WERI-Rb-1 (cell line): ENCODE measurements around the gene KLHDC10.

Source experiments
- DNase-seq: peaks from one replicate; pipeline ENCODE4 v3.0.0-alpha.2; 2020
- H3K27ac ChIP-seq: fragments of 250-450 bp; sonication (Bioruptor Pico); 2 replicates; pipeline ENCODE4 v1.5.1; 2020; ENCODE audit warnings: mild to moderate bottlenecking, moderate library complexity
- H3K27me3 ChIP-seq: fragments of 250-450 bp; sonication (Bioruptor Pico); 2 replicates; pipeline ENCODE4 v1.5.1; 2021; ENCODE audit warnings: mild to moderate bottlenecking, low read depth, moderate library complexity; ENCODE audit not compliant: insufficient read depth, severe bottlenecking
- H3K36me3 ChIP-seq: fragments of 250-450 bp; sonication (Bioruptor Pico); 2 replicates; pipeline ENCODE4 v1.5.1; 2020; ENCODE audit warnings: mild to moderate bottlenecking, moderate library complexity
- H3K4me3 ChIP-seq: 2 replicates; pipeline ENCODE4 v1.5.1; 2011; ENCODE audit warnings: low read depth, mild to moderate bottlenecking, control low read depth, low read length
- H3K9me3 ChIP-seq: fragments of 250-450 bp; sonication (Bioruptor Pico); 2 replicates; pipeline ENCODE4 v1.5.1; 2021; ENCODE audit warnings: mild to moderate bottlenecking, moderate library complexity; ENCODE audit not compliant: severe bottlenecking
- CTCF ChIP-seq: IDR thresholded peaks from 2 replicates; pipeline ENCODE4 v1.5.1; 2011; ENCODE audit warnings: low read depth, mild to moderate bottlenecking, control low read depth, inconsistent platforms, low read length

Gene KLHDC10

GRCh38 chr7:130096243-130096827 lies 26.0 kb downstream of the KLHDC10 start:
- Histone ChIP-seq H3K4me3 (no peak overlapping the region), H3K27me3 (no peaks in the 10 kb centered on the region), H3K36me3 (no peaks in the 10 kb centered on the region), H3K27ac (no peak overlapping the region), H3K9me3 (no peaks in the 10 kb centered on the region)
- TF ChIP-seq CTCF: no peak
- no peak for DNase-seq

- no peak for DNase-seq
- no peaks in the 10 kb centered on the region for H3K36me3 ChIP-seq
- H3K27me3 ChIP-seq: no peaks in the 10 kb centered on the region
- H3K4me3 ChIP-seq: no peak overlapping the region
- no peak overlapping the region for H3K27ac ChIP-seq
- no peaks in the 10 kb centered on the region for H3K9me3 ChIP-seq
- no peak for TF ChIP-seq CTCF
Observed at GRCh38 chr7:130099331-130099730, 29.0 kb downstream of the KLHDC10 start.

DNA sequence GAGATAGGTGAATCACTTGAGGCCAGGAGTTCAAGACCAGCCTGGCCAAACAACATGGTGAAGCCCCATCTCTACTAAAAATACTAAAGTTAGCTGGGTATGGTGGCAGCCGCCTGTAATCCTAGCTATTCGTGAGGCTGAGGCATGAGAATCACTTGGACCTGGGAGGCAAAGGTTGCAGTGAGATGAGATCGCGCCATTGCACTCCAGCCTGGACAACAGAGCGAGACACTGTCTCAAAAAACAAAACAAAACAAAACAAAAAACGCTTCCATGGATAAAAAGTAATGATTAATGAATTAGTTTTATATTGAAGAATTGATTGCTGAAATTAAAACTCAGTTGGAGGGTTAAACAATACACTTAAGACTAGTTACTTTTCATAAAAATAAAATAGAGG lies 32.3 kb downstream of the KLHDC10 start:
- Histone ChIP-seq H3K27me3 (no peaks in the 10 kb centered on the region), H3K9me3 (no peaks in the 10 kb centered on the region), H3K27ac (no peak overlapping the region), H3K36me3 (no peaks in the 10 kb centered on the region), H3K4me3 (no peak overlapping the region)
- no peak for DNase-seq
- TF ChIP-seq CTCF: no peak

- Histone ChIP-seq H3K27me3 (no peaks in the 10 kb centered on the region), H3K27ac (no peak overlapping the region), H3K9me3 (no peaks in the 10 kb centered on the region), H3K36me3 (no peaks in the 10 kb centered on the region), H3K4me3 (no peak overlapping the region)
- no peak for DNase-seq
- no peak for TF ChIP-seq CTCF
Observed at GRCh38 chr7:130107949-130108674, 37.8 kb downstream of the KLHDC10 start.

DNA sequence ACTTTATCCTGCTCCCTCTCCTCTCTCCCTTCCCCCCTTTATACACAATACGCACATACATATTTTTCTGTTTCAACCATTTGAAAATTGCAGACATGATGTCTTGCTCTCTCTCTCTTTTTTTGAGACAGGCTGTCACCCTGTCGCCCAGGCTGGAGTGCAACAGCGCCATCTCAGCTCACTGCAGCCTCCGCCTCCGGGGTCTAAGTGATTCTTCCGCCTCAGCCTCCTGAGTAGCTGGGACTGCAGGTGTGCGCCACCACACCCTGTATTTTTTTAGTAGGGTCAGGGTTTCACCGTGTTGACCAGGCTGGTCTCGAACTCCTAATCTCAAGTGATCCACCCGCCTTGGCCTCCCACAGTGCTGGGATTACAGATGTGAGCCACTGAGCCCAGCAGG lies 38.5 kb downstream of the KLHDC10 start:
- Histone ChIP-seq H3K36me3 (no peaks in the 10 kb centered on the region), H3K4me3 (no peak overlapping the region), H3K9me3 (no peaks in the 10 kb centered on the region), H3K27ac (no peak overlapping the region), H3K27me3 (no peaks in the 10 kb centered on the region)
- TF ChIP-seq CTCF: no peak
- no peak for DNase-seq

DNA sequence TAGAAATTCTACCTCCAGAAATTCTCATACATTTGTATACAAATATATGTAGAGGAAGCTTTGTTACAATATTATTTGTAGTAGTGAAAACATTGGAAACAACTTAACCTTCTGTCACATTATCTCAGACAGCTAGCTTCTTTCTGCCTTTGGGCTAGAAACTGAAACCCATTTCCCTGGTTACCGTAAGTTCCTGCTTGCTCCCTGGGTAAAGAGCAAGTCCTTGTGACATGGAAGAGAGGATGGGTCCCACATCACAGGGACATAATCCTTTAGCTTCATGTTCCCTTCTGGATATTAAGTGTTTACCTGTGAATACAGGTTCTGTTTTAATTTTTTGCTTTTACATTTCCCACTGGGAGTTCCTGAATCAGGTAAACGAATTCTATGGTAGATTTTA lies 41.8 kb downstream of the KLHDC10 start:
- no peak for DNase-seq
- H3K27ac ChIP-seq: no peak overlapping the region
- no peak overlapping the region for H3K4me3 ChIP-seq
- H3K36me3 ChIP-seq: peaks cover 1% of the 10 kb centered on the region
- H3K9me3 ChIP-seq: no peaks in the 10 kb centered on the region
- H3K27me3 ChIP-seq: no peaks in the 10 kb centered on the region
- TF ChIP-seq CTCF: no peak
